ENCODE data around the gene DUXB. TPM values are rescaled to one million over a fixed set of nuclear protein-coding genes. Genes with fewer than 3 reads are reported as not detected.

Gene DUXB
- total and polyA plus RNA-seq, 2 of the 13 experiments (the other 11 are each of a cell fraction or from before 2014, with no cell fraction given), result not detected

- TF ChIP-seq HNRNPK (IDR thresholded peaks at IDR 0.05; ENCODE audit: low read depth, low read length, poor library complexity, severe bottlenecking) (no peak), ZBTB43 (CRISPR knock-in tag; conservative IDR thresholded peaks at IDR 0.05) (peak; percentile 75), ZNF468 (CRISPR knock-in tag; IDR thresholded peaks at IDR 0.05) (no peak; the same call in none of the 2 replicates), IRF9 (CRISPR knock-in tag; IDR thresholded peaks at IDR 0.05; ENCODE audit: borderline replicate concordance) (peak; percentile 88), KDM4B (CRISPR knock-in tag; IDR thresholded peaks at IDR 0.05) (peak; percentile 13; the same call in 1 of the 2 replicates), ZNF564 (CRISPR knock-in tag; IDR thresholded peaks at IDR 0.05) (0 out of 2 replicates have a peak, but pooled peaks have one; percentile 56), SMAD3 (CRISPR knock-in tag; IDR thresholded peaks at IDR 0.05) (peak; percentile 89), SIX1 (CRISPR knock-in tag; IDR thresholded peaks at IDR 0.05; ENCODE audit: borderline replicate concordance) (no peak), RCOR2 (CRISPR knock-in tag; IDR thresholded peaks at IDR 0.05) (0 out of 2 replicates have a peak, but pooled peaks have one; percentile 20), ZNF891 (CRISPR knock-in tag; IDR thresholded peaks at IDR 0.05) (peak; percentile 69), FOXP4 (CRISPR knock-in tag; IDR thresholded peaks at IDR 0.05) (peak; percentile 34), ASH2L (IDR thresholded peaks at IDR 0.05; ENCODE audit: insufficient read length, low read depth, low read length) (peak; percentile 96), BORCS8-MEF2B (CRISPR knock-in tag; IDR thresholded peaks at IDR 0.05) (peak; percentile 50; the same call in 1 of the 2 replicates), SP4 (CRISPR knock-in tag; IDR thresholded peaks at IDR 0.05) (peak; percentile 95), MAF1 (CRISPR knock-in tag; IDR thresholded peaks at IDR 0.05; ENCODE audit: borderline replicate concordance) (peak; percentile 77; the same call in 1 of the 2 replicates), HNRNPLL (IDR thresholded peaks at IDR 0.05; ENCODE audit: low read depth, low read length, poor library complexity, severe bottlenecking) (peak; percentile 89), HIVEP1 (CRISPR knock-in tag; IDR thresholded peaks at IDR 0.05) (peak; percentile 83), ARNT2 (CRISPR knock-in tag; IDR thresholded peaks at IDR 0.05; ENCODE audit: low read depth) (no peak), RBM39 (IDR thresholded peaks at IDR 0.05; ENCODE audit: low read depth, low read length, poor library complexity, severe bottlenecking) (peak; percentile 83), TMF1 (CRISPR knock-in tag; IDR thresholded peaks at IDR 0.05; ENCODE audit: low read depth) (0 out of 2 replicates have a peak, but pooled peaks have one; percentile 28), ZNF770 (CRISPR knock-in tag; IDR thresholded peaks at IDR 0.05) (peak; percentile 67), NFE2L2 (IDR thresholded peaks at IDR 0.05; ENCODE audit: low read length) (no peak), ISL2 (CRISPR knock-in tag; IDR thresholded peaks at IDR 0.05) (peak; percentile 46; the same call in 1 of the 2 replicates)
Measured at GRCh38 chr16:75647492-75648264, 53.6 kb downstream of the DUXB start, which contains the start of the genes KARS1 and TERF2IP (continued).
